OCI-LY1 (cell line): Measurements from ENCODE around the gene FXYD6.

ENCODE experiments used
- H2AFZ ChIP-seq: fragments of 200-600 bp; sonication (generic), shearing (Covaris generic); 2 replicates; pipeline ENCODE4 v1.6.0; 2014; ENCODE audit warnings: antibody characterized with exemption, mild to moderate bottlenecking, low read length
- H3F3A ChIP-seq: fragments of 200-600 bp; sonication (generic), shearing (Covaris generic); 2 replicates; pipeline ENCODE4 v1.6.0; 2014; ENCODE audit warnings: mild to moderate bottlenecking, antibody characterized with exemption, low read length, moderate library complexity; ENCODE audit not compliant: insufficient read depth
- H3K27ac ChIP-seq: fragments of 200-600 bp; sonication (generic); 2 replicates; pipeline ENCODE4 v1.5.1; 2014; ENCODE audit warnings: low read length, mixed run types, mild to moderate bottlenecking, low read depth; ENCODE audit not compliant: poor library complexity, severe bottlenecking
- H3K27me3 ChIP-seq: fragments of 200-600 bp; sonication (generic); 2 replicates; pipeline ENCODE4 v1.6.0; 2014; ENCODE audit warnings: antibody characterized with exemption, mild to moderate bottlenecking, low read length, moderate library complexity; ENCODE audit not compliant: insufficient read depth
- H3K36me3 ChIP-seq: fragments of 200-600 bp; sonication (generic); 2 replicates; pipeline ENCODE4 v1.6.1; 2014; ENCODE audit warnings: mild to moderate bottlenecking, antibody characterized with exemption, low read length, moderate library complexity, mixed read lengths; ENCODE audit not compliant: insufficient read depth
- H3K4me1 ChIP-seq: fragments of 200-600 bp; sonication (generic); 2 replicates; pipeline ENCODE4 v1.5.1; 2014; ENCODE audit warnings: mild to moderate bottlenecking, low read length, moderate library complexity; ENCODE audit not compliant: insufficient read depth, severe bottlenecking
- H3K4me2 ChIP-seq: fragments of 200-600 bp; sonication (generic), shearing (Covaris generic); 2 replicates; pipeline ENCODE4 v1.6.1; 2014; ENCODE audit warnings: low read length
- H3K4me3 ChIP-seq: fragments of 200-600 bp; sonication (generic); 2 replicates; pipeline ENCODE4 v1.5.1; 2014; ENCODE audit warnings: low read length, low read depth, mild to moderate bottlenecking, mixed read lengths; ENCODE audit not compliant: poor library complexity, severe bottlenecking
- H3K79me2 ChIP-seq: fragments of 200-600 bp; shearing (Covaris generic); 2 replicates; pipeline ENCODE4 v1.6.1; 2016; ENCODE audit warnings: mixed run types, low read length, mixed read lengths; ENCODE audit not compliant: insufficient read depth
- H3K9ac ChIP-seq: fragments of 200-600 bp; sonication (generic), shearing (Covaris generic); 2 replicates; pipeline ENCODE4 v1.6.1; 2014; ENCODE audit warnings: mild to moderate bottlenecking, low read length, mixed read lengths
- H3K9me2 ChIP-seq: fragments of 200-600 bp; sonication (generic), shearing (Covaris generic); 2 replicates; pipeline ENCODE4 v1.6.1; 2014; ENCODE audit warnings: low read depth, mild to moderate bottlenecking, low read length, mixed read lengths
- H3K9me3 ChIP-seq: fragments of 200-600 bp; shearing (Covaris generic); 2 replicates; pipeline ENCODE4 v1.6.1; 2014; ENCODE audit warnings: low read length, mixed read lengths
- H4K20me1 ChIP-seq: fragments of 200-600 bp; sonication (generic), shearing (Covaris generic); 2 replicates; pipeline ENCODE4 v1.6.0; 2016; ENCODE audit warnings: mild to moderate bottlenecking, low read length; ENCODE audit not compliant: insufficient read depth
- CTCF ChIP-seq: fragments of 200-600 bp; sonication (generic), shearing (Covaris generic); IDR thresholded peaks from 2 replicates; pipeline ENCODE4 v1.5.1; 2017; ENCODE audit warnings: mild to moderate bottlenecking, antibody characterized with exemption, low read length, moderate library complexity, mixed read lengths
- EZH2 ChIP-seq: fragments of 200-600 bp; sonication (generic), shearing (Covaris generic); IDR thresholded peaks from 2 replicates; pipeline ENCODE4 v1.8.0; 2017; ENCODE audit warnings: borderline replicate concordance, mixed run types, mild to moderate bottlenecking, antibody characterized with exemption, low read length, moderate library complexity, mixed read lengths

The FXYD6 gene

GRCh38 chr11:117855912-117856651, 20.4 kb downstream of the FXYD6 start:
- Histone ChIP-seq H2AFZ (no peak overlapping the region), H3K4me3 (no peak overlapping the region)

GRCh38 chr11:117855186-117855845, 21.1 kb downstream of the FXYD6 start:
- Histone ChIP-seq H3K4me1 (no peaks in the 10 kb centered on the region), H4K20me1 (no peaks in the 10 kb centered on the region), H3K9me3 (no peaks in the 10 kb centered on the region), H3K27ac (no peak overlapping the region), H3K36me3 (no peaks in the 10 kb centered on the region), H2AFZ (no peak overlapping the region), H3K4me3 (no peak overlapping the region), H3K9ac (no peak overlapping the region), H3K79me2 (no peaks in the 10 kb centered on the region), H3F3A (no peaks in the 10 kb centered on the region), H3K9me2 (no peaks in the 10 kb centered on the region), H3K27me3 (no peaks in the 10 kb centered on the region; the same call in 1 of the 2 replicates), H3K4me2 (no peak overlapping the region)
- TF ChIP-seq CTCF (no peak), EZH2 (no peak)

More at GRCh38 chr11:117855912-117856651, 20.4 kb downstream of the FXYD6 start:
- no peaks in the 10 kb centered on the region; the same call in 1 of the 2 replicates for H3K27me3 ChIP-seq
- no peak overlapping the region for H3K9ac ChIP-seq
- H3K79me2 ChIP-seq = no peaks in the 10 kb centered on the region
- no peaks in the 10 kb centered on the region for H3K9me3 ChIP-seq
- no peak for TF ChIP-seq CTCF
- TF ChIP-seq EZH2 = no peak
- H3K9me2 ChIP-seq = no peaks in the 10 kb centered on the region
- H3K4me2 ChIP-seq = no peak overlapping the region
- no peak overlapping the region for H3K27ac ChIP-seq
- no peaks in the 10 kb centered on the region for H3K4me1 ChIP-seq
- H3K36me3 ChIP-seq = no peaks in the 10 kb centered on the region
- no peaks in the 10 kb centered on the region for H4K20me1 ChIP-seq
- no peaks in the 10 kb centered on the region for H3F3A ChIP-seq

GRCh38 chr11:117852309-117852708, 24.1 kb downstream of the FXYD6 start:
- Histone ChIP-seq H4K20me1 (no peaks in the 10 kb centered on the region), H3F3A (no peaks in the 10 kb centered on the region), H3K9me2 (no peaks in the 10 kb centered on the region), H3K4me3 (no peak overlapping the region), H3K9ac (no peak overlapping the region), H3K36me3 (no peaks in the 10 kb centered on the region), H3K79me2 (no peaks in the 10 kb centered on the region), H3K27me3 (no peaks in the 10 kb centered on the region; the same call in 1 of the 2 replicates), H2AFZ (no peak overlapping the region), H3K9me3 (no peaks in the 10 kb centered on the region), H3K4me1 (no peaks in the 10 kb centered on the region), H3K4me2 (no peak overlapping the region), H3K27ac (no peak overlapping the region)
- TF ChIP-seq EZH2 = no peak
- no peak for TF ChIP-seq CTCF
